ENCODE data around the gene MARF1.
"Not testable (repeated sequence)": the region's sequence is repeated elsewhere in the genome, so short reads cannot be mapped to it uniquely, and the experiment has no call there.

The MARF1 gene

GRCh38 chr16:15671530-15672117 lies 28.7 kb upstream of the MARF1 start:
- TF ChIP-seq POLR2A (IDR thresholded peaks at IDR 0.05; ENCODE audit: low read depth, low read length) = no peak
- FAIRE-seq (no peak), DNase-seq (ENCODE audit: insufficient read length, low spot score) (no peak)

- no peak for TF ChIP-seq POLR2A (IDR thresholded peaks at IDR 0.05; ENCODE audit: low read depth, low read length)
- DNase-seq (ENCODE audit: insufficient read length, low spot score) (no peak), FAIRE-seq (no peak)
Measured at GRCh38 chr16:15667091-15667742, 24.3 kb upstream of the MARF1 start.

DNA sequence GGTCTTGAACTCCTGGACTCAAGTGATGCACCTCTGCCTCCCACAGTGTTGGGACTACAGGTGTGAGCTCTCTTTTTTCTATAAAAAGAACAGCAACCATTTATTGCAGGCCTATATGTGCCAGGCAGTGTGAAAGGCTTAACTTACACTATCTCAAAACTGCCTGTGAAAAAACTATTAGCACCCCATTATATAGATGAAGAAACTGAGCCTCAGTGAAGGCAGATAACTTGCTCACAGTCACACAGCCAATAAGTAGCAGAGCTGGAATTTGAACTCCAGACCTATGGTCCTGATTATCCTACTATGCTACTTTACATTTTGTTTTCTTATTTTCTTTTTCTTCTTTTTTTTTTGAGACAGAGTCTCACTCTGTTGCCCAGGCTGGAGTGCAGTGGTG lies 22.2 kb upstream of the MARF1 start:
- FAIRE-seq = no peak
- TF ChIP-seq POLR2A (IDR thresholded peaks at IDR 0.05; ENCODE audit: low read depth, low read length) = no peak
- DNase-seq (ENCODE audit: insufficient read length, low spot score) = no peak

- TF ChIP-seq POLR2A (IDR thresholded peaks at IDR 0.05; ENCODE audit: low read depth, low read length) = no peak
- no peak for DNase-seq (ENCODE audit: insufficient read length, low spot score)
- FAIRE-seq = no peak
Measured at GRCh38 chr16:15660203-15660601, 17.2 kb upstream of the MARF1 start.

GRCh38 chr16:15658556-15658955 lies 15.6 kb upstream of the MARF1 start:
- FAIRE-seq = no peak
- DNase-seq (ENCODE audit: insufficient read length, low spot score) = no peak
- no peak for TF ChIP-seq POLR2A (IDR thresholded peaks at IDR 0.05; ENCODE audit: low read depth, low read length)

DNA sequence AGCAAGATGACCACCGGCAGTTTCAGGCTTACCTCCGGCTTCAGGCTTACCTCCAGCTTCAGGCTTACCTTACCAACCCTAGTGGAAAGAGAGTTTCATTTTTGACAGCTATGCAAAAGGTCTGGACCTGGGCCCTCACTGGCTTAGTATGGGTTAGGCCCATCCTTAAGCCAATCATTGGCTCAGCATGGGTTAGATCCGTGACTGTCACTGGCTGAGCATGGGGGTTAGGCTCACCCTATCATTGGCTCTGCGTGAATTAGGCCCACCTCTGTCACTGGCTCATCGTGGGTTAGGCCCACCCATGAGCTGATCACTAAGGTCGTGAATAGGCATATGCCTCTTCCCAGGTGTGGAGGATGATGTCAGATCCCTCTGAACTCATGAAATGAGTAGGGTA lies 15.2 kb upstream of the MARF1 start:
- no peak for FAIRE-seq
- DNase-seq (ENCODE audit: insufficient read length, low spot score) = no peak
- TF ChIP-seq POLR2A (IDR thresholded peaks at IDR 0.05; ENCODE audit: low read depth, low read length) = no peak

DNA sequence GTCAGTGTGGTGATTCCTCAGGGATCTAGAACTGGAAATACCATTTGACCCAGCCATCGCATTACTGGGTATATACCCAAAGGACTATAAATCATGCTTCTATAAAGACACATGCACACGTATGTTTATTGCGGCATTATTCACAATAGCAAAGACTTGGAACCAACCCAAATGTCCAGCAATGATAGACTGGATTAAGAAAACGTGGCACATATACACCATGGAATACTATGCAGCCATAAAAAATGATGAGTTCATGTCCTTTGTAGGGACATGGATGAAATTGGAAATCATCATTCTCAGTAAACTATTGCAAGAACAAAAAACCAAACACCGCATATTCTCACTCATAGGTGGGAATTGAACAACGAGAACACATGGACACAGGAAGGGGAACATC lies 12.6 kb upstream of the MARF1 start:
- DNase-seq (ENCODE audit: insufficient read length, low spot score); FAIRE-seq: not testable (repeated sequence)

- no peak for TF ChIP-seq POLR2A (IDR thresholded peaks at IDR 0.05; ENCODE audit: low read depth, low read length)
- DNase-seq (ENCODE audit: insufficient read length, low spot score) (no peak), FAIRE-seq (no peak)
Measured at GRCh38 chr16:15654591-15654990, 11.6 kb upstream of the MARF1 start.

- no peak for FAIRE-seq
Measured at GRCh38 chr16:15653227-15653626, 10.3 kb upstream of the MARF1 start.

DNA sequence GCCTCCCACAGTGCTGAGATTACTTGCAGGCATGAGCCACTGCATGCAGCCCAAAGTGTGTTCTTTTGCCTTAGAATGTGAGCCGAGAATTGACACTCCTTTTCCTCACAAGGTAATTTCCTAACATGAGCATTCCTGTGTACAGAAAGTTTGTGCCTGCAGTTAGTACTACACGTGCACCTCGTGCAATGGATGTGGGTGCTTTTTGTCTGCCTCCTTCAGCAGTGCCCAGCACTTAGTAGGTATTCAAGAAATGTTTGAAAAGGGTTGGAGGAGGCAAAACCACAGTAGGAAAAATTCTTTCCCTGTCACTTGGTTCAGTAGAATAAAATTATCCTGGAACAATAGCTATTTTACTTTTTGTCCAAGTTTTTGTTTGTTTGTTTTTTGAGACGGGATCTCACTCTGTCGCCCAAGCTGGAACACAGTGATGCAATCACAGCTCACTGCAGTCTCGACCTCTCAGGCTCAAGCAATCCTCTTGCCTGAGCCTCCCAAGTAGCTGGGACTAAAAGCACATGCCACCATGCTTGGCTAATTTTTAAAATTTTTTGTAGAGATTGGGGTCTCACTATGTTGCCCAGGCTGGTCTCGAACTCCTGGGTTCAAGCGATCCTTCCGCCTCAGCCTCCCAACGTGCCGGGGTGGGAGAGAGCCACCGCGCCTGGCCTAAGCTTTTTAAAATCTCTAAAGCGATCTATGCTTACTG lies 9.5 kb upstream of the MARF1 start:
- FAIRE-seq = no peak
- TF ChIP-seq POLR2A (IDR thresholded peaks at IDR 0.05; ENCODE audit: low read depth, low read length) = no peak
- no peak for DNase-seq (ENCODE audit: insufficient read length, low spot score)

More at GRCh38 chr16:15653227-15653626, 10.3 kb upstream of the MARF1 start:
- no peak for TF ChIP-seq POLR2A (IDR thresholded peaks at IDR 0.05; ENCODE audit: low read depth, low read length)
- peak; percentile 24 for DNase-seq (ENCODE audit: insufficient read length, low spot score)

DNA sequence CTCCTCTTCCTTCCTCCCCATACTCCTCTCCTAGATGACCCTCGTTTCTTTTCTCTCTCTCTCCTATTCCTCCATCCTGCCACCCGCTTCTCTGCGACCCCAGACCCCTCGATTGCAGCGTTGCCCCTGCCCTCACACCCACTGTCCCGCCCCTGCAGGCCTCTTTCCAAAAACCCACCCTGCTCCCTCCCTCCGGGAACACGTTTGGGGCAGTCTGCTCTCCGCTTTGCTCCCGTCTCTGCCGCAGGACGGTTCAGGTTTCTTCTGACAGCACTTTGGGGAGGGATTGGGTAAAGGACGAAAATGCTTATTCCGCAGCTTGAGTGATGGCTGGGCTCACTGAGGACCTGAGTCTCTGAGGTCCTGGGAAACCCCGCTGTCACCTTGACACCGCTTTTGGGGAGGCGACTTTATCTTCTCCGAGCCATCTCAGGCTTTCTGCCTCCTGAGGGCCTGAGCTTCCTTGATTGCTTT lies 7.8 kb upstream of the MARF1 start:
- DNase-seq (ENCODE audit: insufficient read length, low spot score) (peak; percentile 19), FAIRE-seq (no peak)
- no peak for TF ChIP-seq POLR2A (IDR thresholded peaks at IDR 0.05; ENCODE audit: low read depth, low read length)

- DNase-seq (ENCODE audit: insufficient read length, low spot score) (peak; percentile 87), FAIRE-seq (no peak)
- TF ChIP-seq POLR2A (IDR thresholded peaks at IDR 0.05; ENCODE audit: low read depth, low read length) = peak; percentile 78
Measured at GRCh38 chr16:15650019-15650697, 7.2 kb upstream of the MARF1 start, which contains the start of gene NDE1. Gene NDE1, plus strand, starts transcription at chr16:15650245. Its CDS starts 14,534 bp downstream, at chr16:15664779.

DNA sequence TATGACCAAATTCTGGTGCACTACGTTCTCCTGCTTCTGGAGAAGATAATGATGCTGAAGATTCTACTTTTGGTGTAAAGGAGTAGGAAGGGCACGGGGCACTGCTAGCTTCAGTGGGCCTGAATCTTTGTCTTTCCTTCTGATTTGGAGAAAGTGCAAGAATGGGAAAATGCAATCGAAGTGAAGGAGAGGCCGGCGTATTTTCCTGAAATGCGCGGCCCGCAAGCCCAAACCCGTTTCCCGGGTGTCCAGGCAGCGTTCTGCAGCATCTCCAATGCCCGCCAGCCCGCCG lies 6.7 kb upstream of the MARF1 start:
- TF ChIP-seq POLR2A (IDR thresholded peaks at IDR 0.05; ENCODE audit: low read depth, low read length) = no peak
- DNase-seq (ENCODE audit: insufficient read length, low spot score) = no peak
- FAIRE-seq = no peak

- not testable (repeated sequence) for DNase-seq (ENCODE audit: insufficient read length, low spot score); FAIRE-seq
Measured at GRCh38 chr16:15649311-15649710, 6.4 kb upstream of the MARF1 start.

All from H54 (cell line).